ENCODE results near the gene TOP3B.
"Not testable (repeated sequence)": the region's sequence is repeated elsewhere in the genome, so short reads cannot be mapped to it uniquely, and the experiment has no call there.

GRCh38 chr22:21939935-21940334 lies 42.7 kb downstream of the TOP3B start:
- TF ChIP-seq CTCF (IDR thresholded peaks at IDR 0.05 in 4 of 5, conservative IDR thresholded peaks at IDR 0.05 in 1 of 5); POLR2A (IDR thresholded peaks at IDR 0.05): not testable (repeated sequence)

Measured in gastrocnemius medialis (tissue), 4 donors.